ENCODE data around the gene ZNF142.

DNA sequence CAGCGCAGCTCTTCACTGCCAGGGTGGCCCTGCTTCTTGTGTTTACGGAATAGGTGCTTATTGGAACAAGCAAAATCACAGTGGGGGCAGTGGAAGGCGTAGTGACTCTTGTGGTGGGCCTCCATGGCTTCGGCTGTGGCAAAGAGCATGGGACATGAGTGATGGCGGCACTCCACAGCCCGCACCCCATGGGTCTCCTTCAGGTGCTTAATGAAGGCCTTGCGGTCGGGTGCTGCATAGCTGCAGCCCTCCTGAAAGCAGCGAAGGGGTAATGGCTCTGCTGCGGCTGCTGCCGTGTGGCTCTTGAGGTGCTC, 10.7 kb downstream of the ZNF142 start:
- TF ChIP-seq, protein P1, sequence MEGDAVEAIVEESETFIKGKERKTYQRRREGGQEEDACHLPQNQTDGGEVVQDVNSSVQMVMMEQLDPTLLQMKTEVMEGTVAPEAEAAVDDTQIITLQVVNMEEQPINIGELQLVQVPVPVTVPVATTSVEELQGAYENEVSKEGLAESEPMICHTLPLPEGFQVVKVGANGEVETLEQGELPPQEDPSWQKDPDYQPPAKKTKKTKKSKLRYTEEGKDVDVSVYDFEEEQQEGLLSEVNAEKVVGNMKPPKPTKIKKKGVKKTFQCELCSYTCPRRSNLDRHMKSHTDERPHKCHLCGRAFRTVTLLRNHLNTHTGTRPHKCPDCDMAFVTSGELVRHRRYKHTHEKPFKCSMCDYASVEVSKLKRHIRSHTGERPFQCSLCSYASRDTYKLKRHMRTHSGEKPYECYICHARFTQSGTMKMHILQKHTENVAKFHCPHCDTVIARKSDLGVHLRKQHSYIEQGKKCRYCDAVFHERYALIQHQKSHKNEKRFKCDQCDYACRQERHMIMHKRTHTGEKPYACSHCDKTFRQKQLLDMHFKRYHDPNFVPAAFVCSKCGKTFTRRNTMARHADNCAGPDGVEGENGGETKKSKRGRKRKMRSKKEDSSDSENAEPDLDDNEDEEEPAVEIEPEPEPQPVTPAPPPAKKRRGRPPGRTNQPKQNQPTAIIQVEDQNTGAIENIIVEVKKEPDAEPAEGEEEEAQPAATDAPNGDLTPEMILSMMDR (IDR thresholded peaks at IDR 0.05 in 8 of 11, conservative IDR thresholded peaks at IDR 0.05 in 3 of 11): peak in 5 of 11 experiments; percentile 6 to 51 (median 34)
- TF ChIP-seq POLR2AphosphoS5 (IDR thresholded peaks at IDR 0.05): peak in 1 of 3 donors; percentile 23
